ENCODE data around the gene ZNF445.
"Not testable (repeated sequence)": the region's sequence is repeated elsewhere in the genome, so short reads cannot be mapped to it uniquely, and the experiment has no call there.

ZNF445 gene

GRCh38 chr3:44474886-44475285, 2.6 kb downstream of the ZNF445 start:
- DNase-seq: not testable (repeated sequence)

- no peak for DNase-seq
Measured at GRCh38 chr3:44470430-44470829, 7.0 kb downstream of the ZNF445 start.

- no peak for DNase-seq
Measured at GRCh38 chr3:44469914-44470313, 7.6 kb downstream of the ZNF445 start.

- DNase-seq: no peak
Measured at GRCh38 chr3:44468572-44469520, 8.6 kb downstream of the ZNF445 start.

- DNase-seq: not testable (repeated sequence)
Measured at GRCh38 chr3:44468099-44468537, 9.4 kb downstream of the ZNF445 start.

GRCh38 chr3:44467241-44467640, 10.2 kb downstream of the ZNF445 start:
- DNase-seq: no peak

- DNase-seq: not testable (repeated sequence)
Measured at GRCh38 chr3:44464920-44465319, 12.6 kb downstream of the ZNF445 start.

- no peak for DNase-seq
Measured at GRCh38 chr3:44464509-44464908, 13.0 kb downstream of the ZNF445 start.

GRCh38 chr3:44460050-44460449, 17.4 kb downstream of the ZNF445 start:
- not testable (repeated sequence) for DNase-seq

GRCh38 chr3:44455318-44455717, 22.2 kb downstream of the ZNF445 start:
- DNase-seq: no peak

- no peak for DNase-seq
Measured at GRCh38 chr3:44454258-44454657, 23.2 kb downstream of the ZNF445 start.

- DNase-seq: no peak
Measured at GRCh38 chr3:44451441-44451840, 26.0 kb downstream of the ZNF445 start.

- DNase-seq: no peak
Measured at GRCh38 chr3:44446929-44447328, 30.5 kb downstream of the ZNF445 start.

- no peak for DNase-seq
Measured at GRCh38 chr3:44445786-44446185, 31.7 kb downstream of the ZNF445 start.

- DNase-seq: no peak
Measured at GRCh38 chr3:44444896-44445691, 32.4 kb downstream of the ZNF445 start.

GRCh38 chr3:44444437-44444836, 33.0 kb downstream of the ZNF445 start:
- DNase-seq: no peak

GRCh38 chr3:44442596-44443309, 34.7 kb downstream of the ZNF445 start:
- DNase-seq: no peak

- peak; percentile 74 for DNase-seq
Measured at GRCh38 chr3:44439499-44440295, 37.8 kb downstream of the ZNF445 start.

GRCh38 chr3:44437800-44438199, 39.7 kb downstream of the ZNF445 start:
- DNase-seq: no peak

- no peak for DNase-seq
Measured at GRCh38 chr3:44436181-44436580, 41.3 kb downstream of the ZNF445 start.

GRCh38 chr3:44434834-44435510, 42.5 kb downstream of the ZNF445 start:
- DNase-seq: no peak

GRCh38 chr3:44430466-44430865, 47.0 kb downstream of the ZNF445 start:
- no peak for DNase-seq
